ENCODE measurements around the gene KCNIP1.

KCNIP1 gene

GRCh38 chr5:170501361-170501760, 2.5 kb upstream of the KCNIP1 start:
- H3K4me1 ChIP-seq (ENCODE audit: control insufficient read depth in 1 of 2, insufficient read depth in 2 of 2, low read length in 2 of 2) = peaks cover 0 to 3% of the 10 kb centered on the region in 2 experiments
- no peak overlapping the region for H3K27ac ChIP-seq (ENCODE audit: low read depth, low read length)
- no peak overlapping the region for H3K4ac ChIP-seq (ENCODE audit: low read depth, low read length)
- H3K79me1 ChIP-seq (ENCODE audit: low read length) = no peaks in the 10 kb centered on the region
- no peak overlapping the region for H2BK120ac ChIP-seq (ENCODE audit: insufficient read depth, low read length, poor library complexity)
- no peak overlapping the region for H3K18ac ChIP-seq (ENCODE audit: low read length)
- WGBS (ENCODE audit: extremely low coverage, insufficient coverage, insufficient read length) = no CpG with 5 or more reads among the region's 1 CpG
- no peak for DNase-seq
- H2AFZ ChIP-seq (ENCODE audit: insufficient read depth, low read length, poor library complexity) = no peak overlapping the region
- peaks cover 4% of the 10 kb centered on the region for H3K9me3 ChIP-seq (ENCODE audit: insufficient read depth, low read depth, low read length)
- H4K8ac ChIP-seq (ENCODE audit: low read depth, low read length) = no peak overlapping the region
- H3K79me2 ChIP-seq (ENCODE audit: control insufficient read depth, insufficient read depth, low read length, poor library complexity) = no peaks in the 10 kb centered on the region
- no peak overlapping the region for H3K14ac ChIP-seq (ENCODE audit: low read length)
- H2AK5ac ChIP-seq (ENCODE audit: low read length) = no peak overlapping the region
- no peak overlapping the region for H3K9ac ChIP-seq (ENCODE audit: low read length)
- no peak overlapping the region for H3K23ac ChIP-seq (ENCODE audit: low read length)
- H4K91ac ChIP-seq (ENCODE audit: low read depth, low read length) = no peak overlapping the region
- H3K27me3 ChIP-seq (ENCODE audit: insufficient read depth, low read length) = peaks cover 20% of the 10 kb centered on the region
- H2BK12ac ChIP-seq (ENCODE audit: low read length) = no peak overlapping the region
- no peak overlapping the region for H3K4me2 ChIP-seq (ENCODE audit: low read length)
- no peak overlapping the region for H4K12ac ChIP-seq (ENCODE audit: low read depth, low read length)
- H2BK5ac ChIP-seq (ENCODE audit: low read depth, low read length, poor library complexity) = no peak overlapping the region
- H3K4me3 ChIP-seq (ENCODE audit: low read depth, low read length) = no peak overlapping the region
- peaks cover 0 to 2% of the 10 kb centered on the region in 2 experiments for H3K36me3 ChIP-seq (ENCODE audit: control insufficient read depth in 1 of 2, insufficient read depth in 2 of 2, low read length in 2 of 2)

GRCh38 chr5:170501931-170502330, 1.9 kb upstream of the KCNIP1 start:
- no peak overlapping the region for H4K8ac ChIP-seq (ENCODE audit: low read depth, low read length)
- H2BK120ac ChIP-seq (ENCODE audit: insufficient read depth, low read length, poor library complexity) = no peak overlapping the region
- H3K14ac ChIP-seq (ENCODE audit: low read length) = no peak overlapping the region
- DNase-seq = no peak
- no peak overlapping the region for H3K18ac ChIP-seq (ENCODE audit: low read length)
- peaks cover 20% of the 10 kb centered on the region for H3K27me3 ChIP-seq (ENCODE audit: insufficient read depth, low read length)
- no peak overlapping the region for H3K4me2 ChIP-seq (ENCODE audit: low read length)
- no peak overlapping the region for H2BK12ac ChIP-seq (ENCODE audit: low read length)
- H3K4me1 ChIP-seq (ENCODE audit: control insufficient read depth in 1 of 2, insufficient read depth in 2 of 2, low read length in 2 of 2) = peaks cover 0 to 3% of the 10 kb centered on the region in 2 experiments
- H3K27ac ChIP-seq (ENCODE audit: low read depth, low read length) = no peak overlapping the region
- peaks cover 2% of the 10 kb centered on the region for H3K9me3 ChIP-seq (ENCODE audit: insufficient read depth, low read depth, low read length)
- no peak overlapping the region for H2AFZ ChIP-seq (ENCODE audit: insufficient read depth, low read length, poor library complexity)
- H3K9ac ChIP-seq (ENCODE audit: low read length) = no peak overlapping the region
- H3K79me1 ChIP-seq (ENCODE audit: low read length) = no peaks in the 10 kb centered on the region
- H2AK5ac ChIP-seq (ENCODE audit: low read length) = no peak overlapping the region
- H3K79me2 ChIP-seq (ENCODE audit: control insufficient read depth, insufficient read depth, low read length, poor library complexity) = no peaks in the 10 kb centered on the region
- no peak overlapping the region for H2BK5ac ChIP-seq (ENCODE audit: low read depth, low read length, poor library complexity)
- H3K36me3 ChIP-seq (ENCODE audit: control insufficient read depth in 1 of 2, insufficient read depth in 2 of 2, low read length in 2 of 2) = peaks cover 0 to 2% of the 10 kb centered on the region in 2 experiments
- H4K91ac ChIP-seq (ENCODE audit: low read depth, low read length) = no peak overlapping the region
- no peak overlapping the region for H3K4me3 ChIP-seq (ENCODE audit: low read depth, low read length)
- WGBS (ENCODE audit: extremely low coverage, insufficient coverage, insufficient read length) = no CpG with 5 or more reads among the region's 2 CpGs
- H3K4ac ChIP-seq (ENCODE audit: low read depth, low read length) = no peak overlapping the region
- H4K12ac ChIP-seq (ENCODE audit: low read depth, low read length) = no peak overlapping the region
- no peak overlapping the region for H3K23ac ChIP-seq (ENCODE audit: low read length)

GRCh38 chr5:170504616-170505266, 921 bp downstream of the KCNIP1 start:
- no peak overlapping the region for H3K4ac ChIP-seq (ENCODE audit: low read depth, low read length)
- H3K4me3 ChIP-seq (ENCODE audit: low read depth, low read length) = no peak overlapping the region
- no peak overlapping the region for H4K8ac ChIP-seq (ENCODE audit: low read depth, low read length)
- H3K4me2 ChIP-seq (ENCODE audit: low read length) = no peak overlapping the region
- H2BK12ac ChIP-seq (ENCODE audit: low read length) = no peak overlapping the region
- no peak for DNase-seq
- H3K9me3 ChIP-seq (ENCODE audit: insufficient read depth, low read depth, low read length) = peaks cover 2% of the 10 kb centered on the region
- no peak overlapping the region for H4K12ac ChIP-seq (ENCODE audit: low read depth, low read length)
- H2AFZ ChIP-seq (ENCODE audit: insufficient read depth, low read length, poor library complexity) = no peak overlapping the region
- H3K79me2 ChIP-seq (ENCODE audit: control insufficient read depth, insufficient read depth, low read length, poor library complexity) = no peaks in the 10 kb centered on the region
- no peak overlapping the region for H2BK5ac ChIP-seq (ENCODE audit: low read depth, low read length, poor library complexity)
- no peak overlapping the region for H4K91ac ChIP-seq (ENCODE audit: low read depth, low read length)
- peaks cover 20% of the 10 kb centered on the region for H3K27me3 ChIP-seq (ENCODE audit: insufficient read depth, low read length)
- no peak overlapping the region for H3K27ac ChIP-seq (ENCODE audit: low read depth, low read length)
- no peak overlapping the region for H2AK5ac ChIP-seq (ENCODE audit: low read length)
- WGBS (ENCODE audit: extremely low coverage, insufficient coverage, insufficient read length) = no CpG with 5 or more reads among the region's 23 CpGs
- H3K18ac ChIP-seq (ENCODE audit: low read length) = no peak overlapping the region
- H3K9ac ChIP-seq (ENCODE audit: low read length) = no peak overlapping the region
- no peak overlapping the region for H3K23ac ChIP-seq (ENCODE audit: low read length)
- H2BK120ac ChIP-seq (ENCODE audit: insufficient read depth, low read length, poor library complexity) = no peak overlapping the region
- peaks cover 7 to 12% of the 10 kb centered on the region in 2 experiments for H3K4me1 ChIP-seq (ENCODE audit: control insufficient read depth in 1 of 2, insufficient read depth in 2 of 2, low read length in 2 of 2)
- H3K36me3 ChIP-seq (ENCODE audit: control insufficient read depth in 1 of 2, insufficient read depth in 2 of 2, low read length in 2 of 2) = peaks cover 0 to 2% of the 10 kb centered on the region in 2 experiments
- H3K14ac ChIP-seq (ENCODE audit: low read length) = no peak overlapping the region
- no peaks in the 10 kb centered on the region for H3K79me1 ChIP-seq (ENCODE audit: low read length)

GRCh38 chr5:170508036-170508435, 4.2 kb downstream of the KCNIP1 start:
- H3K79me1 ChIP-seq (ENCODE audit: low read length) = no peaks in the 10 kb centered on the region
- H3K79me2 ChIP-seq (ENCODE audit: control insufficient read depth, insufficient read depth, low read length, poor library complexity) = no peaks in the 10 kb centered on the region
- peaks cover 7 to 12% of the 10 kb centered on the region in 2 experiments for H3K4me1 ChIP-seq (ENCODE audit: control insufficient read depth in 1 of 2, insufficient read depth in 2 of 2, low read length in 2 of 2)
- peaks cover 16% of the 10 kb centered on the region for H3K27me3 ChIP-seq (ENCODE audit: insufficient read depth, low read length)
- H3K4me2 ChIP-seq (ENCODE audit: low read length) = no peak overlapping the region
- H2BK5ac ChIP-seq (ENCODE audit: low read depth, low read length, poor library complexity) = no peak overlapping the region
- no peak overlapping the region for H2BK120ac ChIP-seq (ENCODE audit: insufficient read depth, low read length, poor library complexity)
- no peak overlapping the region for H2AFZ ChIP-seq (ENCODE audit: insufficient read depth, low read length, poor library complexity)
- no peak overlapping the region for H3K18ac ChIP-seq (ENCODE audit: low read length)
- no peak overlapping the region for H3K23ac ChIP-seq (ENCODE audit: low read length)
- H4K91ac ChIP-seq (ENCODE audit: low read depth, low read length) = no peak overlapping the region
- H4K12ac ChIP-seq (ENCODE audit: low read depth, low read length) = no peak overlapping the region
- H3K9me3 ChIP-seq (ENCODE audit: insufficient read depth, low read depth, low read length) = no peaks in the 10 kb centered on the region
- H3K27ac ChIP-seq (ENCODE audit: low read depth, low read length) = no peak overlapping the region
- WGBS (ENCODE audit: extremely low coverage, insufficient coverage, insufficient read length) = no CpG with 5 or more reads among the region's 5 CpGs
- H3K9ac ChIP-seq (ENCODE audit: low read length) = no peak overlapping the region
- H3K14ac ChIP-seq (ENCODE audit: low read length) = no peak overlapping the region
- DNase-seq = peak in 1 of 2 donors; percentile 51
- no peak overlapping the region for H3K4ac ChIP-seq (ENCODE audit: low read depth, low read length)
- H2AK5ac ChIP-seq (ENCODE audit: low read length) = no peak overlapping the region
- no peak overlapping the region for H4K8ac ChIP-seq (ENCODE audit: low read depth, low read length)
- H2BK12ac ChIP-seq (ENCODE audit: low read length) = no peak overlapping the region
- H3K4me3 ChIP-seq (ENCODE audit: low read depth, low read length) = no peak overlapping the region
- H3K36me3 ChIP-seq (ENCODE audit: control insufficient read depth in 1 of 2, insufficient read depth in 2 of 2, low read length in 2 of 2) = peaks cover 0 to 2% of the 10 kb centered on the region in 2 experiments

Measured in trophoblast cell (in vitro differentiated cells and primary cell).